ENCODE data around the gene GNG14.
"Not testable (repeated sequence)": the region's sequence is repeated elsewhere in the genome, so short reads cannot be mapped to it uniquely, and the experiment has no call there.

GNG14 gene

GRCh38 chr19:12687496-12688196, at the start of gene GNG14:
Gene GNG14, plus strand, starts transcription at chr19:12687998. Its CDS starts 51 bp downstream, at chr19:12688049.
- no peak for DNase-seq

- no peak for DNase-seq
Observed at GRCh38 chr19:12638611-12639182, 49.1 kb upstream of the GNG14 start.

GRCh38 chr19:12639901-12640613, 47.7 kb upstream of the GNG14 start:
- peak; percentile 41 for DNase-seq

GRCh38 chr19:12641456-12641855, 46.3 kb upstream of the GNG14 start:
- no peak for DNase-seq

- DNase-seq, result no peak
Observed at GRCh38 chr19:12642506-12642905, 45.3 kb upstream of the GNG14 start.

- DNase-seq, result not testable (repeated sequence)
Observed at GRCh38 chr19:12643716-12644115, 44.1 kb upstream of the GNG14 start.

- DNase-seq, result no peak
Observed at GRCh38 chr19:12646551-12646950, 41.2 kb upstream of the GNG14 start.

GRCh38 chr19:12647047-12647446, 40.8 kb upstream of the GNG14 start:
- no peak for DNase-seq

GRCh38 chr19:12647490-12648071, 40.2 kb upstream of the GNG14 start:
- no peak for DNase-seq

- DNase-seq, result no peak
Observed at GRCh38 chr19:12648088-12648487, 39.7 kb upstream of the GNG14 start.

- no peak for DNase-seq
Observed at GRCh38 chr19:12649941-12650340, 37.9 kb upstream of the GNG14 start.

- DNase-seq, result no peak
Observed at GRCh38 chr19:12652219-12652618, 35.6 kb upstream of the GNG14 start.

GRCh38 chr19:12655546-12655945, 32.3 kb upstream of the GNG14 start:
- DNase-seq, result no peak

- DNase-seq, result no peak
Observed at GRCh38 chr19:12656899-12657571, 30.8 kb upstream of the GNG14 start.

GRCh38 chr19:12657966-12658365, 29.8 kb upstream of the GNG14 start:
- DNase-seq, result no peak

GRCh38 chr19:12660980-12661379, 26.8 kb upstream of the GNG14 start:
- DNase-seq, result no peak

- no peak for DNase-seq
Observed at GRCh38 chr19:12664406-12665280, 23.2 kb upstream of the GNG14 start.

- DNase-seq, result no peak
Observed at GRCh38 chr19:12665281-12665573, 22.6 kb upstream of the GNG14 start.

GRCh38 chr19:12665671-12666264, 22.0 kb upstream of the GNG14 start:
- DNase-seq, result no peak

- DNase-seq, result peak; percentile 72
Observed at GRCh38 chr19:12666265-12667048, 21.3 kb upstream of the GNG14 start, which contains the start of the genes MAN2B1 and WDR83. Gene MAN2B1, minus strand, starts transcription at chr19:12666742. Its CDS starts 41 bp downstream, at chr19:12666701. Gene WDR83, plus strand, starts transcription at chr19:12666807. Its CDS starts 2,984 bp downstream, at chr19:12669791.

Data from NCI-H510A treated with DMSO at 0.1 percent for 48 hours (cell line).